Esophagus (tissue), 2 donors: ENCODE measurements around the gene XRCC3. TPM values are rescaled to one million over a fixed set of nuclear protein-coding genes. Genes with fewer than 3 reads are reported as not detected.
A peak's percentile ranks its signal among the peaks of the same experiment; 100 is the strongest.

ENCODE experiments used
- H3K27ac ChIP-seq, 2 donors: one replicate each; pipeline ENCODE4 v1.5.1; 2013; ENCODE audit warnings: low read depth in 2 of 2, mild to moderate bottlenecking in 2 of 2, inconsistent platforms in 1 of 2, low read length in 1 of 2, moderate library complexity in 1 of 2
- H3K27me3 ChIP-seq, 2 donors: one replicate each; pipeline ENCODE4 v1.6.1; 2013; ENCODE audit warnings: low read length in 2 of 2, control low read depth in 1 of 2, mild to moderate bottlenecking in 1 of 2; ENCODE audit not compliant: insufficient read depth in 2 of 2, control insufficient read depth in 1 of 2
- H3K36me3 ChIP-seq, 2 donors: one replicate each; pipeline ENCODE4 v1.6.1; 2013; ENCODE audit warnings: low read length in 1 of 2; ENCODE audit not compliant: control insufficient read depth in 2 of 2, insufficient read depth in 2 of 2
- H3K4me1 ChIP-seq, 2 donors: one replicate each; pipeline ENCODE4 v1.6.1; 2013; ENCODE audit warnings: low read length in 1 of 2; ENCODE audit not compliant: control insufficient read depth in 2 of 2, insufficient read depth in 2 of 2
- H3K4me3 ChIP-seq, 2 donors: one replicate each; pipeline ENCODE4 v1.5.1; 2013; ENCODE audit warnings: low read length in 2 of 2, mild to moderate bottlenecking in 2 of 2, low read depth in 1 of 2, moderate library complexity in 1 of 2
- H3K9me3 ChIP-seq, 2 donors: one replicate each; pipeline ENCODE4 v1.6.1; 2013; ENCODE audit warnings: mild to moderate bottlenecking in 2 of 2, low read depth in 1 of 2, low read length in 1 of 2, moderate library complexity in 1 of 2; ENCODE audit not compliant: control insufficient read depth in 2 of 2, insufficient read depth in 1 of 2
- WGBS, 2 donors: extraction: QIAGEN DNeasy Blood & Tissue Kit; methylation state at CpG; one replicate each; pipeline ENCODE4 v1.1.7; 2013; 5-methylcytosine and 5-hydroxymethylcytosine counted together
- polyA plus RNA-seq, 2 donors: library from polyadenylated mRNA; stranded (reverse); fragments of 200-250 nt; gene quantifications; one replicate each; pipeline ENCODE4 v1.2.3, GENCODE V29; 2013
- donor health status: healthy with polysubstance abuse.
- donor health status: Bipolar disorder and iron deficiency.

The XRCC3 gene
- polyA plus RNA-seq, 2 donors = 7.7 to 17.6 TPM

- Histone ChIP-seq H3K4me1 (peaks cover 8 to 32% of the 10 kb centered on the region in 2 donors), H3K27ac (peak overlapping the region in 1 of 2 donors; percentile 37), H3K27me3 (no peaks in the 10 kb centered on the region), H3K36me3 (peaks cover 0 to 1% of the 10 kb centered on the region in 2 donors), H3K9me3 (no peaks in the 10 kb centered on the region), H3K4me3 (no peak overlapping the region)
- WGBS, 2 donors = 43 to 53% methylated on average over 16 of the region's 16 CpGs
These were observed 3.3 kb upstream of the XRCC3 start for GRCh38 chr14:103718572-103718971.

- Histone ChIP-seq H3K9me3 (no peaks in the 10 kb centered on the region), H3K4me3 (peak overlapping the region in 1 of 2 donors; percentile 72), H3K27me3 (no peaks in the 10 kb centered on the region), H3K36me3 (peaks cover 0 to 1% of the 10 kb centered on the region in 2 donors), H3K27ac (no peak overlapping the region), H3K4me1 (peaks cover 5 to 42% of the 10 kb centered on the region in 2 donors)
- WGBS, 2 donors = 76 to 77% methylated on average over 17 of the region's 17 CpGs
These were observed 1.7 kb upstream of the XRCC3 start for GRCh38 chr14:103716899-103717411.

GRCh38 chr14:103716091-103716801, 995 bp upstream of the XRCC3 start:
- Histone ChIP-seq H3K36me3 (peaks cover 0 to 1% of the 10 kb centered on the region in 2 donors), H3K9me3 (no peaks in the 10 kb centered on the region), H3K27me3 (no peaks in the 10 kb centered on the region), H3K4me1 (peaks cover 6 to 37% of the 10 kb centered on the region in 2 donors), H3K27ac (peak overlapping the region; percentile 86 to 95), H3K4me3 (peak overlapping the region; percentile 72 to 81)
- WGBS, 2 donors = 2 to 4% methylated on average over 53 to 72 of the region's 72 CpGs

- Histone ChIP-seq H3K9me3 (no peaks in the 10 kb centered on the region), H3K4me1 (peaks cover 3 to 42% of the 10 kb centered on the region in 2 donors), H3K36me3 (peaks cover 0 to 4% of the 10 kb centered on the region in 2 donors), H3K27me3 (no peaks in the 10 kb centered on the region), H3K27ac (no peak overlapping the region), H3K4me3 (no peak overlapping the region)
- WGBS, 2 donors = 59 to 60% methylated on average over 16 of the region's 16 CpGs
These were observed 1.1 kb downstream of the XRCC3 start for GRCh38 chr14:103714063-103714724.

GRCh38 chr14:103713304-103714062, 1.8 kb downstream of the XRCC3 start:
- H3K9me3 ChIP-seq = no peaks in the 10 kb centered on the region
- 77 to 82% methylated on average over 18 of the region's 18 CpGs for WGBS, 2 donors
- H3K4me3 ChIP-seq = no peak overlapping the region
- no peak overlapping the region for H3K27ac ChIP-seq
- peaks cover 0 to 4% of the 10 kb centered on the region in 2 donors for H3K36me3 ChIP-seq
- H3K4me1 ChIP-seq = peaks cover 3 to 44% of the 10 kb centered on the region in 2 donors
- no peaks in the 10 kb centered on the region for H3K27me3 ChIP-seq

GRCh38 chr14:103712633-103713247, 2.5 kb downstream of the XRCC3 start:
- H3K27me3 ChIP-seq = no peaks in the 10 kb centered on the region
- no peak overlapping the region for H3K4me3 ChIP-seq
- peaks cover 7 to 46% of the 10 kb centered on the region in 2 donors for H3K4me1 ChIP-seq
- peaks cover 0 to 11% of the 10 kb centered on the region in 2 donors for H3K36me3 ChIP-seq
- 62 to 70% methylated on average over 24 of the region's 24 CpGs for WGBS, 2 donors
- H3K27ac ChIP-seq = peak overlapping the region; percentile 82 to 94
- no peaks in the 10 kb centered on the region for H3K9me3 ChIP-seq

- Histone ChIP-seq H3K27ac (peak overlapping the region; percentile 82 to 94), H3K4me1 (peaks cover 7 to 46% of the 10 kb centered on the region in 2 donors), H3K36me3 (peaks cover 0 to 16% of the 10 kb centered on the region in 2 donors), H3K4me3 (no peak overlapping the region), H3K9me3 (no peaks in the 10 kb centered on the region), H3K27me3 (no peaks in the 10 kb centered on the region)
- 30 to 47% methylated on average over 27 of the region's 27 CpGs for WGBS, 2 donors
These were observed 3.5 kb downstream of the XRCC3 start for GRCh38 chr14:103711516-103712431.

GRCh38 chr14:103710771-103711377, 4.4 kb downstream of the XRCC3 start:
- Histone ChIP-seq H3K4me3 (no peak overlapping the region), H3K27ac (peak overlapping the region; percentile 82 to 94), H3K4me1 (peaks cover 7 to 46% of the 10 kb centered on the region in 2 donors), H3K36me3 (peaks cover 3 to 24% of the 10 kb centered on the region in 2 donors), H3K27me3 (no peaks in the 10 kb centered on the region), H3K9me3 (no peaks in the 10 kb centered on the region)
- 33 to 50% methylated on average over 9 of the region's 9 CpGs for WGBS, 2 donors
